OCI-LY7 (cell line): ENCODE measurements around the gene TMEFF1.

Experiments
- CTCF ChIP-seq: fragments of 200-600 bp; sonication (generic); conservative IDR thresholded peaks from 2 replicates; pipeline ENCODE4 v1.5.1; 2014; ENCODE audit warnings: mild to moderate bottlenecking, antibody characterized with exemption, low read length, moderate library complexity, mixed read lengths
- EZH2phosphoT487 ChIP-seq: fragments of 200-600 bp; sonication (generic); IDR thresholded peaks from 2 replicates; pipeline ENCODE4 v1.6.1; 2018; ENCODE audit warnings: low read depth, borderline replicate concordance, mild to moderate bottlenecking, mixed run types, antibody characterized with exemption, low read length, moderate library complexity, mixed read lengths

GRCh38 chr9:100591139-100591538, 118.2 kb downstream of the TMEFF1 start:
- no peak for TF ChIP-seq CTCF
- no peak for TF ChIP-seq EZH2phosphoT487
